ENCODE data around the gene CYP2A13.
"Not testable (repeated sequence)": the region's sequence is repeated elsewhere in the genome, so short reads cannot be mapped to it uniquely, and the experiment has no call there.

CYP2A13 gene

GRCh38 chr19:41096353-41096752 is 8.1 kb downstream of the CYP2A13 start:
- ChIA-PET CTCF (no interaction called here), POLR2A (no interaction called here)
- TF ChIP-seq NFRKB (IDR thresholded peaks at IDR 0.05), result no peak
- no peak for DNase-seq (ENCODE audit: extremely low spot score)

- POLR2A ChIA-PET, result no interaction called here
- TF ChIP-seq ZNF384 (IDR thresholded peaks at IDR 0.05) (no peak), FOXA1 (IDR thresholded peaks at IDR 0.05) (no peak), PKNOX1 (IDR thresholded peaks at IDR 0.05) (no peak), ARNT (IDR thresholded peaks at IDR 0.05) (no peak), FOXK2 (IDR thresholded peaks at IDR 0.05) (no peak), SP1 (IDR thresholded peaks at IDR 0.05) (no peak), NFRKB (IDR thresholded peaks at IDR 0.05) (no peak), HDGF (IDR thresholded peaks at IDR 0.05; ENCODE audit: borderline replicate concordance) (no peak), BHLHE40 (IDR thresholded peaks at IDR 0.05; ENCODE audit: borderline replicate concordance) (no peak), TARDBP (IDR thresholded peaks at IDR 0.05) (no peak), FOXM1 (IDR thresholded peaks at IDR 0.05; ENCODE audit: borderline replicate concordance) (no peak), L3MBTL2 (conservative IDR thresholded peaks at IDR 0.05) (no peak), SUZ12 (IDR thresholded peaks at IDR 0.05) (no peak), LEF1 (IDR thresholded peaks at IDR 0.05; ENCODE audit: borderline replicate concordance) (no peak), ELF4 (IDR thresholded peaks at IDR 0.05) (no peak), CTBP1 (IDR thresholded peaks at IDR 0.05; ENCODE audit: borderline replicate concordance) (no peak)
- DNase-seq (ENCODE audit: extremely low spot score), result no peak
- CTCF ChIA-PET, result no interaction called here
These were observed 9.1 kb downstream of the CYP2A13 start for GRCh38 chr19:41097302-41097701.

- TF ChIP-seq SP1 (IDR thresholded peaks at IDR 0.05) (no peak), ZNF384 (IDR thresholded peaks at IDR 0.05) (no peak), NFRKB (IDR thresholded peaks at IDR 0.05) (no peak), PKNOX1 (IDR thresholded peaks at IDR 0.05) (no peak), FOXM1 (IDR thresholded peaks at IDR 0.05; ENCODE audit: borderline replicate concordance) (no peak), LEF1 (IDR thresholded peaks at IDR 0.05; ENCODE audit: borderline replicate concordance) (no peak), CTBP1 (IDR thresholded peaks at IDR 0.05; ENCODE audit: borderline replicate concordance) (no peak), ARNT (IDR thresholded peaks at IDR 0.05) (no peak), BHLHE40 (IDR thresholded peaks at IDR 0.05; ENCODE audit: borderline replicate concordance) (no peak), FOXK2 (IDR thresholded peaks at IDR 0.05) (no peak), SUZ12 (IDR thresholded peaks at IDR 0.05) (no peak)
- no peak for DNase-seq (ENCODE audit: extremely low spot score)
- ChIA-PET POLR2A (no interaction called here), CTCF (no interaction called here)
These were observed 10.5 kb downstream of the CYP2A13 start for GRCh38 chr19:41098762-41099161.

GRCh38 chr19:41102210-41102609 is 14.0 kb downstream of the CYP2A13 start:
- CTCF ChIA-PET; POLR2A ChIA-PET; DNase-seq (ENCODE audit: extremely low spot score): not testable (repeated sequence)

- ChIA-PET CTCF (no interaction called here), POLR2A (no interaction called here)
- TF ChIP-seq PKNOX1 (IDR thresholded peaks at IDR 0.05), result no peak
- TF ChIP-seq FOXK2 (IDR thresholded peaks at IDR 0.05), result no peak
- no peak for TF ChIP-seq FOXM1 (IDR thresholded peaks at IDR 0.05; ENCODE audit: borderline replicate concordance)
- no peak for TF ChIP-seq ELF4 (IDR thresholded peaks at IDR 0.05)
- TF ChIP-seq BHLHE40 (IDR thresholded peaks at IDR 0.05; ENCODE audit: borderline replicate concordance), result no peak
- TF ChIP-seq ZNF384 (IDR thresholded peaks at IDR 0.05), result no peak
- TF ChIP-seq SP1 (IDR thresholded peaks at IDR 0.05), result no peak
- no peak for TF ChIP-seq HDGF (IDR thresholded peaks at IDR 0.05; ENCODE audit: borderline replicate concordance)
- TF ChIP-seq CTBP1 (IDR thresholded peaks at IDR 0.05; ENCODE audit: borderline replicate concordance), result no peak
- no peak for DNase-seq (ENCODE audit: extremely low spot score)
These were observed 17.9 kb downstream of the CYP2A13 start for GRCh38 chr19:41106177-41106576.

- DNase-seq (ENCODE audit: extremely low spot score), result no peak
- CTCF ChIA-PET, result no interaction called here
- POLR2A ChIA-PET, result no interaction called here
These were observed 23.0 kb downstream of the CYP2A13 start for GRCh38 chr19:41111296-41111695.

GRCh38 chr19:41111750-41112295 is 23.6 kb downstream of the CYP2A13 start:
- POLR2A ChIA-PET, result no interaction called here
- no peak for DNase-seq (ENCODE audit: extremely low spot score)
- CTCF ChIA-PET, result no interaction called here
- TF ChIP-seq FOXK2 (IDR thresholded peaks at IDR 0.05) (no peak), PKNOX1 (IDR thresholded peaks at IDR 0.05) (no peak), SUZ12 (IDR thresholded peaks at IDR 0.05) (no peak), FOXM1 (IDR thresholded peaks at IDR 0.05; ENCODE audit: borderline replicate concordance) (no peak), FOXA1 (IDR thresholded peaks at IDR 0.05) (no peak), SP1 (IDR thresholded peaks at IDR 0.05) (no peak), ARNT (IDR thresholded peaks at IDR 0.05) (no peak), LEF1 (IDR thresholded peaks at IDR 0.05; ENCODE audit: borderline replicate concordance) (no peak), ZNF384 (IDR thresholded peaks at IDR 0.05) (no peak), L3MBTL2 (conservative IDR thresholded peaks at IDR 0.05) (no peak), HDGF (IDR thresholded peaks at IDR 0.05; ENCODE audit: borderline replicate concordance) (no peak), NFRKB (IDR thresholded peaks at IDR 0.05) (no peak), ELF4 (IDR thresholded peaks at IDR 0.05) (no peak), CTBP1 (IDR thresholded peaks at IDR 0.05; ENCODE audit: borderline replicate concordance) (no peak), TARDBP (IDR thresholded peaks at IDR 0.05) (no peak), BHLHE40 (IDR thresholded peaks at IDR 0.05; ENCODE audit: borderline replicate concordance) (no peak)

More at GRCh38 chr19:41111296-41111695, 23.0 kb downstream of the CYP2A13 start:
- TF ChIP-seq CTBP1 (IDR thresholded peaks at IDR 0.05; ENCODE audit: borderline replicate concordance) (no peak), SUZ12 (IDR thresholded peaks at IDR 0.05) (no peak), NFRKB (IDR thresholded peaks at IDR 0.05) (no peak), TARDBP (IDR thresholded peaks at IDR 0.05) (no peak), FOXA1 (IDR thresholded peaks at IDR 0.05) (no peak), HDGF (IDR thresholded peaks at IDR 0.05; ENCODE audit: borderline replicate concordance) (no peak), ELF4 (IDR thresholded peaks at IDR 0.05) (no peak), FOXM1 (IDR thresholded peaks at IDR 0.05; ENCODE audit: borderline replicate concordance) (no peak), SP1 (IDR thresholded peaks at IDR 0.05) (no peak)

All from HEK293T (cell line).